DMS53 treated with DMSO at 0.1 percent for 48 hours (cell line): ENCODE measurements around the gene ACP1.

Experiments
- DNase-seq: peaks from one replicate; lab custom pipeline; 2025; ENCODE audit not compliant: unreplicated experiment; lab: John Stamatoyannopoulos, UW

The ACP1 gene

DNA sequence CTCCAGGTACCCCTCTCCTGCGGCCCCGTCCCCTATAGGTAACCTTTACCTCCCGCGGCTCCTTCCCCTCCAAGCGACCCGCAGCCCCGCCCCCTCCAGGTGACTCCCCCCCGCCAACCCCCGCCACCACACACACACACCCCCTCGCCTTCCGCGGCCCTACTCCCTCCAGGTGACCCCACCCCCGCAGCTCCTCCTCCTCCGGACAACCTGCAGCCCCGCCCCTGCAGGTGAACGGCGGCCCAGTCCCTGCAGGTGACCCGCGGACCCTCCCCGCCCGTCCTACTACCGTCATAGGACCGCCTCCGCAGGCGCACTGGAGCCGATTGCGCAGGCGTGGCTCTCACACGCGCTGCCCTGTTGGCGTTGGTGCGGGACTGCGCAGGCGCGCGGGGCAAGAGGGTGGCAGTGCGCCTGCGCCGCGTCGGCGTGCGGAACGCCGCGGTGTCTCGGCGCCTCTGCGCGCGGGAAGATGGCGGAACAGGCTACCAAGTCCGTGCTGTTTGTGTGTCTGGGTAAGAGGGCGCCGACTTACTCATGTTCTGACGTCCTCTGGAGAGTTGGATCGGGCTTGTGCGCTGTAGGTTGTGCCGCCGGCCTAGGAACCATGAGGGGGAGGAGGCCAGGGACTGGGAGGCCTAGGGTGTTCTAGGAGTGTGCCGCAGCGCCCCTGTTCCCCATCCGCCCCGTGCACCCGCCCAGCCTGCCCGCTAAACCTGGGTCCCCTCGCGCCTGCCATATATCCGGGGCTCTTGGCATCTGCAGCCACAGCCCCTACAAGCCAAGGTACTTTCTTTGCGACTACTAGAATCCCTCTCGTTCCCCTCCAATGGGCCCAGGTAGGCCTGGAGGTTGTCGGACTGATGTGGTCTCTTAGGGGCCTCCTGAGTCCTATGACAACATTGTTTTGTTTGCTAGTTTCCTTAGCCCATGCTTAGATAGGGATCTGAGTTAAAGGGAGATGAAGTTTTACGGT is at the start of gene ACP1:
Gene ACP1, plus strand, starts transcription at position 455 of the 976 bp plus-strand sequence. Its CDS starts 18 bp downstream, at position 473.
- DNase-seq: peak; percentile 86

DNA sequence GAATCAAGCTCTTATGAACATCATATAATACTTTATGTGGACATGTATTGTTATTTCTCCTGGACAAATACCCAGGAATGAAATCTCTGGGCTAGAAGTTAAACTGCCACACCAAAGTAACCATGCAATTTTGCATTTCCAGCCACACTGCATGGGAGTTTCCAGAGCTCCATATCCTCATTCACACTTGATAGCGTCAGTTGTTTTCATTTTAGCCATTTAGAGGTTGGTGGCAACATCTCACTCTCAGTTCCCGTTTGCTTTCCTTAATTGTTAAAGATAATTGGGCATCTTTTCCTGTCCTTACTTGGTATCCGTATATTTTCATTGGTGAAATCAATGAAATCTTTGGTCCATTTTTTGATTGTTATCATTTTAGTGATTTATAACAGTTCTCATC is 48.7 kb upstream of the ACP1 start:
- no peak for DNase-seq

DNA sequence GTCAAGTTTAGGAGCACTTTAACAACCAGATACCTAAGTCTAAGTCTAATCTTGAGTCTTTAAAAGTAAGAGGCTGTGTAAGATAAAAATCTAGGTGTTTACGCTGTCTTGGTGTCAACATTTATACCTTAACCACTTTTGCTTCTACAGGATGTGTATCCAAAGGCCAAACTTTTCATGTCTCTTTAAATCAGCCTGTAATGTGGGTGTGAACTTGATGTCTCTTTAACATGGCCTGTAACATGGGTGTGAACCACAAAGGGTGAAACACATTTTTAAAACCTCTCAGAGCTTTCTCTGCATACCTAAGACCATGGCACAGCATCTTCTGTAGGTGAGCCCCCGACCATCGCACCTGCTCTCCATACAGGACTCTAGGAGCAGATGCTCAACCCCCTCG is 41.3 kb upstream of the ACP1 start:
- no peak for DNase-seq

DNA sequence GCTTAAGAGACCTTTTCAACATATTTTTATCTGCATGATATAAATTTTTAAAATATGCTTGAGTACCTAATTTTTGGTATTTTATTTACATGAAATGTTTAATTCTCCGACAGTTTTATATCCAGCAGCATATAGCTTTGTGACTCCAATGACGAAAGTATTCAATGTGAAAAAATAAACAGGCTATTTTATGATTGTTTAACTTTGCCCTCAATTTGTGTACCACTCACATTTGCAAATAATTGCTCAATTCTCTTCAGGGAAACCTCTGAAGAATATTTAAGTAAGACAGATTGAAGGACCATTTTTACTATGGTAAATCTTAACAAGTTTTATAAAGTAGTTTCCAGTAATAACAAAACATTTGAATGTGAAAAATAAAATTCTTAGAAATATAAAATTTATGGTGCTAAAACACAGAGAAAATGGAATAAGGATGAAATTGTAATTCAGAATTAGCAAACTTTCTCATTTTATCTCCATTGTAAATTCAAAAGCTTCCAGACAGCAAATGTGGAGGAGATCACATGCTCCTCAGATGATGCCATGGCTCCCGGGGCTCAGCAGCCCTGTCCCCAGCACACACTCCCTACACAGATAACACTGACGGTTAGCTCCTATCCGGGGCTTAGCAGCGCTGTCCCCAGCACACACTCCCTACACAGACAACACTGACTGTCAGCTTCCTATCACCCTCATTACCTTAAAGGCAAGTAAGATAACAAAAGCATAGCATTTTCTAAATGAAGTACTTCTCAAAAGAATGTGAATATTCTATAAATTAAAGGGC is 40.6 kb upstream of the ACP1 start:
- no peak for DNase-seq

DNA sequence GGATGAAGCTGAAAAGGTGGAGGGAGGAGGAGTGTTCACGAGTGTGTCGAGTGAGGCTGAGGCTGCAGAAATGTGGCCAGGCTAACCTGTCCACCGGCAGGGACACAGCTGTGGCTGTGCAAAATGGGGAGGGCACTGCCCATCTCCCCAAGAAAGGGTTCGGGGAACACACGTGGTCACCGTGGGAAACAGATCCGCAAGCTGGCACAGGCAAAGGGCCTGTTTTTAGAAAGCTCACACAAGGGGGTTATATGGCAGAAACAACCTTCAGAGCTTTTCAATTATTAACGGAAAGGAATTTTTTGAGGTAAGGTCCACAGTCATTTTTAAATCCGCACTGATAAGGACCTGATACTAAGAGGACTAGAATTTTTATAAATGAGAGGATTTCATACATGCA is 36.6 kb upstream of the ACP1 start:
- no peak for DNase-seq

DNA sequence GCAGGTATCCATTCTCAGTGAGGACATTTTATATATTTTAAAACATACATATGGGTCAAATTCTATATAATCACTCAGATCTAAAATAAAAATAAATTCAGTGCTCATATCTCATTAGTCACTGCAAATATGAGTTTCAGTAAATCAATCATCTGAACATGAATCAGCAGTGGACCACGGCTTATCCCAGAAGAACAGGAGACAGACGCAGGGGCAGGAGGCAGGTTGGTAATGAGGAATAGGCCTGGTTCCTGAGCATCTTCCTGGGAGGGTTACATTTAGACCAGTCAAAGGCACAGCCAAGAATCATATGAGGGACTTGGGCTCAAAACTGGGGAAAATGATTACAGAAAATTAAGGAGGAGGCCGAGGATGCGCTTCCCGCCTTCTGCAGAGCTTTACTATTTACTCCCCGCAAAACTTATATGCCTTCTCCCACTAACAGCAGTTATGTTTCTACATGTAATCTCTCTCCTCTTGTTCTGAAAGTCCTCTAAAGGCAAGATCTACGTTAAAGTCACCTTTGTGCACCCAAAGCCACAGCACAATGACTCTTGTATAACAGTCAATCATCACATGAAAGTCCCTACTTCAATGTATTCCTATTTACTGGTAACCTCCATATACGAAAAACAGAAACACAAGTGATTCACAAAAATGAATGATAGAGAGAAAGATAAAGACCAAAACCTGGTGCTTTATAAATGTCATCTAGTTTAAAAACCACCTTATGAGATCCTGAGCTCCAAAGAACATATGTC is 36.0 kb upstream of the ACP1 start:
- no peak for DNase-seq

DNA sequence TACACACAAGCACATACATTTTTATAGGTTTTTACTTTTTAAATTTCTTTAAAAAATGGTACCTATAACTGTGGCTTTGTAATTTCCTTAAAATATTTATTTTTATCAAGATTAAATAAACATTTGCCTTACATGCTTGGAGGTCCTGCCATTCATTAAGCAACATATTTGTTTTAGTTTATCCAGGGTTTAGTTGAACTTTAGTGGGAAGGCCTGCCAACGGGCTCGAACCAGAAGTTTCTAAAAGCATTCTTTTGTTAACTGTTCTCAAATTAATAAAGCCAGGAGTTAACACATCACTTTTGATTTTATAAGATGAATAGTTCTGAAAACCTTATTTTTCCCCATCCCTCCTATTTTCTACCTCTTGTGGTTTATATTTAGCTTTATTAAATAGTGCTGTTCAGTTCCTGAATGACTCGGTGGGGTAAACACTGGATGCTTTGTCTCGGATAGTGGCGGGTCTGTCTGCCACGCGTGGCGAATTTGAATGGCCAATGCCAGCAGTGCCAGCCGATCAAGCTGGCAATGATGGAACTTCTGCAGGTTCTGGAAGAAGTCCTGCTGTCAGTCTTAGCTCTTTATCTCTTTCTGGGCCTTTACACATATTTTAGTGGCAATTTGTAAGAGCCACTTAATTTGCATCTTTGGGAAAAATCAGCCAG is 33.1 kb upstream of the ACP1 start:
- no peak for DNase-seq

DNA sequence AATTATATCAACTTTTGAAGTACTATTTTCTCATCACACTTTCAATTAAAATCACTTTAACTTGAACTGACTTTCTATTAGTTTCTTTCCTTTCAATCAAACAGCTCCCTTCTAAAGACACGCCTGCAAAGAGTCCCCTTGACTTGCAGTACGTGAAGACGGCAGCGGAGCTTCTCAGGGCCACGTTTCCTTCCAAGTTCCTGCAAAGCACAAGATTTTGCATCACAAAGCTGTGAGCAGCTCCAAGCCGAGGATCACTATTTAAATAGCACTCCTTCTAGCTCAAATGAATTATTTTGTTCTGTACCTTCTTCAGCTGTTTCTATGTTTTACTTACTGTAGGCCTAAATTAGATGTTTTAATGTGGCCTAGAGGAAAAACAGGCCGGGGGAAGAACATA is 31.7 kb upstream of the ACP1 start:
- DNase-seq: no peak

DNA sequence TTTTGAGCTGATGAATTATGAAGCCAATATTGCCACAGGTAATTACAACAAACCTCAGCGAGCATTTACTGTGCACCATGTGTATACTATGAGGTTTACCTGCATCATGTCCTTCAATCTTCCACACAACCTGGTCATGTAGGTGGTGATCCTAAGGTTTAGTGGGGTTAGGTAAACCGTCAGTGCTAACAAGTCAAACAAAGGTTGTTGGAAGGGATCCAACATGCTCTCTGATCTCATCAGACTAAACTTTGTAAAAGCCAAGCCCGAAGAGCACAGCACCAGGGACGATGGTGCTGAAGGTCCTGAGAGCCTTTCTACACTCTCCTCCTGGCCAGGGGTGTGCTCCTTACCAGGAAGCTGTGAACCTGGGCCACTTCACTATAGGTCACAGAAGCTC is 30.3 kb upstream of the ACP1 start:
- DNase-seq: no peak

DNA sequence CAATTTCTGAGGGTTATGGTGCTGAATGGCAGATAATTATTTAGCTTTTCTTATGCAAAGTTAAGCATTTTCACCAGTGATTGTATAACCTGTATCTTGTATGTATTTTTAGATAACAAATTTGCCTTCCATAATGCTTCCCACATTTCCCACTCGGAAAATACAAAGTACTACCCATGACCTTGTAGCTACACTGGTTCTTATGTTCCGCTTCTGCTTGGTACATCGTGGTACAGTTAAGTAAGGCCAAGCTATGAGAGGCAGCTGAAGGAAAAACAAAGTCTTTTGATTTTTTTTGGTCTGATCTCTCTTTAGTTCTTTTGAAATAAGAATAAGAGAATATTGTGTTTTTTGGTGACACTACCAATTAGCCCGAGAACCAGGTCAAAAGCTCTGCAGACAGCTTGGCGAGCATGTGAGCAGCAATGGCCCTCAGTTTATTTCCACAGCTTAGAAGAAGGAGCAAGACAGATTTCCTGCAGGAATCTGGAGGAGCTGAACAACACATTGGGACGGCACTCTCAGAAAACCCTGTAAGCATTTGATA is 27.7 kb upstream of the ACP1 start:
- no peak for DNase-seq

DNA sequence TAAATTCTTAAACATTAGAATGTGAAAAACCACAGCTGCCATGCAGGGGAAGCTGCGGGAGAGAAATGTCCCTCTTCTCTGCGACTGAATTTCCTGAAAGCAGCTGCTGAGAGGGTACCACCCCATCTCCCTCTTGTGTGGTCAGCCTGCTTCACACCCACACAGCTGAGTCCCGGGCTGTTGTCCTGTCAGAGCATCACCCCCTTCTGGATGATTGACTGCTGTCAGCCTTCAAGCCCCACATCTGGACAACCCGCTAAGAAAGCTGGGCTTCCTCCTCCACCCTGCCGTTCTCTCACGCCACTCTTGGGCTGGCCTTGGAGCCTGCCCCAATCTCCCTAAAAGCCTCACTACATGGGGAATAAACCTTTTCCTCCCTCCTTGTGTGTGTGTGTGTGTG is 26.9 kb upstream of the ACP1 start:
- no peak for DNase-seq

DNA sequence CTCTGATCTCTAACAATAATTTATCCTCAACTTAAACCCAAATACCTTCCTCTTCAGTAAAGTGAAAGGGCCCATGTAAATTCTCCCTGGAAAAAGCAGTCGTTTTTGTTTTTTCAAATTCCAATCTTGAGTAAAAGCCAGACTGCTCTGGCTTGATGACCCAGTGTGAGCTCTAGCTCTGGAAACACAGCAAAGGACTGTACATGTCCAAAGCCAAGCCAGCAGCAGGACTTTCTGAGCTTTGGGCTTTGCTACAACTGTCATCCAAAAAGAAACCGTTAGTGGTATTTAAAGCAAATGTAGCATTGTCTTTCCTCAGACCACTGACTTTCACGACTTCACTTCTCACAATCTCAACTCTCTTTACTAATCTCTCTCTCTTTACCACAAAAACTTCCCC is 26.3 kb upstream of the ACP1 start:
- no peak for DNase-seq

DNA sequence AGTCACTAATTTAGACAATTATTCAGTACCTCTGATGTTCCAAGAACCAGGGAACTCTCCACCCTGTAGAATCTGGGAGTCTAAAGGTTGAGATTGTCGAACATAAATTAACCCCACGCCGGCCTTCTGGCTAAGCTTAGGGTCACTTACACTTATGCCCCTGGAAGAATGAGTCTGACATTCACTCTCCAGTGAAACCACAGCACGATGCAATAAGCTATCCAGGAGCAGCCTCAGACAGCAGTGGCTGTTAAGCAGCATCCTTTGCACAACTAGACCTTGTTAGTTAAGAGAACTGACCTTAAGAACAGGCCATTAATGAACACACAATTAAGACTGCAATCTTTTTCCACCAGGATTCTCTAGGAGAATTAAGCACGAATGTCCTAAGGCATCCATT is 25.9 kb upstream of the ACP1 start:
- no peak for DNase-seq

DNA sequence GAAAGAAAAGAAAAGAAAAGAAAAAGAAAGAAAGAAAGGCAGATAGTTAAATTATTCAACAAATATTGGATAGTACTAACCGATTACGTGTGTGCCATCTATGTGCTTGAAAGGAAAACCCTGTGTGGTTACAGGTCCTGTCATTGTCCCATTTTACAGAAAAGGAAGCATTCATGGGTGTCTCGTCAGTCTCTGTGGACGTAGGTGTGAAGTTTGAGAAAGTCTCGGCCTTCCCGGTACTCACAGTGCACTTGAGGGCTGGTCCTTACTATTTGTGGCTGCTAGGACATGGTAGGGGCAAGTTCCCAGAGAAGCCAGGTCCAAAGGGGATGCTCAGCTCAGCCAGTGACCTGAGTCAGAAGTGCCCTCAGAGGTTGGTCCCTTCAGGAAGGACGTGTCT is 20.2 kb upstream of the ACP1 start:
- DNase-seq: no peak

DNA sequence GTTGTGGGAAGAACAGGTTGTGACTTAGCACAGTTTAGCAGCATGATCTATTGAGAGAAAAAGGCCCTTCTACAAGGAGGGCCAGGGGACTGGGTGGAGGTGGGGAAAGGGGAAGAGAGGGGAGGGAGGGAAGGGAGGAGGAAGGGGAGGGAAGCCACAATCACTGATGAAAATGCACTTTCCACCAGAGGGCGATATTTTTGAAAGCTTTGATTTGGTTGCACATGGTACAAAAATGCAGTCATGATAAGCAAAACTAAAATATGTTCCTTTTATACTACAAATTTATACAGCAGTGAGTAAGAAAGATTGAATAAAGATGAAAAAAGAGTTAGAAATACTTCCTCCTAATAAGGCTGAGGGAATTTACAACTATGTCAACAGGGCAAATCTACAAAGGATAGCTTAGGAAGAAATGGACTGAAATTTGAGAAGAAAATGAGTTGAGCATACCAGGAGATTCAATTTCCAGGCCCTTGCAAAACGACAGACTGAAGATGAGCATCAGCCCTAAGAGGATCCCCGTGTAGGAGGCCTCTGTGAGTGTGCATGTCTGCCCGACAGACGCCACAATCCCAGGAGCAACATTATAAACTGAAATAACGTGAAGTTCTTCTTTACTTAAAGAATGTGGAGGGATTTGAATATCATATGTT is 18.1 kb upstream of the ACP1 start:
- DNase-seq: no peak

DNA sequence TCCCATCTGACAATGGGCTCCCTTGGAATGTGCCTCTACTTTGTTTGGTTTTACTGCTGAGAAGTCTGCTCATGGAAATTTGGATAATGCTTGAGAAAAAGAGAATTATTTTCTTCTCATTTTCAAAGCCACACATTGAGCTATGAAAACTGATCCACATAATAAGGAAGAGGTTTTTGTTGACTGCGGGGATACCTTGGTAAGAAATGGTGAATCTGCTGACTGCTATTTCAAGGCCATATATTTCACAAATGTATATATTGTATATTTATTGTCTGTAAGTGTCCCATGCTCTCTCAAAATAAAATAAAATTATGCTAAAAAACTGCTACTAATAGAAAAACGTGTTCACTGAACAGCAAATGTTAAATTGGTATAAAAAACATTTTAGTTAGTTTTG is 16.0 kb upstream of the ACP1 start:
- no peak for DNase-seq

DNA sequence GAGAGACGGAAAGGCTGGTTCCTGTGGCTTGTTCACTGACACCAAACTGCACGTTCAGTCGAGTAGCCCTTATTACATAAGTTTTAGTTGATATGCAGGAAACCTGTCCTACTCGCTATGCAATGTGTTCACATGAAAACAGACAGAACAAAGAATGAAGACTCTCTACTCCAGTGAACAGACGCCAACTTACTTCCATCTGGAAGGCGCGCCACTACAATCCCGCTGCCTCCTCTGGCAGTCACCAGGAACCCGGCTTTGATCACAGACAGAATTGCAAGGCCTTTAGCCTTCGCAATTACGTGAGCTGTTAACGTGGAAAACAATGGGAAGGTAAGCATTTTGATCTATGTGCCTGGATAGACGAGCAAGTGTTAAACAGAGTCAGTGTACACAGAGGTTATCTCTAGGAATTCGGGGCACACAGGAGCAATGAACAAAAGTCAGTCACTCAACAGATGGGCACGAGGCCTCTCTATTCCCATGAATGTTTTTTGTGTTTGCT is 15.2 kb upstream of the ACP1 start:
- DNase-seq: no peak

DNA sequence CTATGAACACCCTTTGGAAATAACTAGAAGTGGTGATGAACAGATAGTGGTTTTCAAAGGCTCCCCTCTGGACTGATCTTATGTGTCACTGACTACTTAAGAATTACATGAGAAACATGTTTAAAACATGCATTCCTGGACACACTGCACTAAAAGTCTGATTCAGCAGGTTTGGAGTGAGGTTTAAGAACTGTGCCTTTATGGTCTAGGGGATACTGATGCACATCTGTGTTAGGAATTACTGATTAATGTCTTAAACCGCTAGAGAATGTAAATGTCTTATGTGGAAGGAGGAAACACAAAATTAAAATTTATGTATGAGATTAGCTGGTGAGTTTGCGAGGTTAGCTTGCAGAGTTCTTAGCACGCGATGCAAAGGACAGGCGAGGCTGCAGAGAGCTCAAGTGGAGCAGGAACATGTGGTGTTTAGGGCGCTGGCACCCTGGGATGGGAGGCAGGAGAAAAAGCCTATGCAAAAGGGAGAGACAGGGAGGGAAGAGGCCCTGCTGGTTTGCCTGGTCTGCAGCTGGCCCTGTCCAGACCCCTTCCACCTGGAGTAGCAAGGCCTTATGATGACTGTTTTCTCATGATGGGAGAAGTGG is 12.6 kb upstream of the ACP1 start:
- no peak for DNase-seq

DNA sequence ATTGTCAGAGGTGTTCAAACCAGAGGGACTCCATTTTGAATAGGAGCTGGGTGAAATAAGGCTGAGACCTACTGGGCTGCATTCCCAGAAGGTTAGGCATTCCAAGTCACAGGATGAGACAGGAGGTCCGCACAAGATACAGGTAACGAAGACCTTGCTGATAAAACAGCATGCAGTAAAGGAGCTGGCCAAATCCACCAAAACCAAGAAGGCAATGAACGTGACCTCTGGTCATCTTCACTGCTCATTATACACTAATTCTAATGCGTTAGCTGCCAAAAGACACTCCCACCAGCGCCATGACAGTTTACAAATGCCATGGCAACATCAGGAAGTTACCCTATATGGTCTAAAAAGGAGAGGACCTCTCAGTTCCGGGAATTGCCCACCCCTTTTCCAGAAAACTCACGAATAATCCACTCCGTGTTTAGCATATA is 11.5 kb upstream of the ACP1 start:
- no peak for DNase-seq
